Forelimb muscle (tissue), 1 donor: Measurements from ENCODE around the gene ENTREP3. TPM values are rescaled to one million over a fixed set of nuclear protein-coding genes. Genes with fewer than 3 reads are reported as not detected.

Source experiments
- DNase-seq: peaks from one replicate; pipeline ENCODE4 v3.0.0-alpha.2; 2013; ENCODE audit warnings: low read depth
- polyA plus RNA-seq: library from polyadenylated mRNA; unstranded; fragments of 120-200 nt; gene quantifications from one replicate; pipeline ENCODE4 v1.2.1, GENCODE V29; 2013; ENCODE audit not compliant: insufficient read length

The ENTREP3 gene
- polyA plus RNA-seq, 1 donor, result 16.3 TPM

DNA sequence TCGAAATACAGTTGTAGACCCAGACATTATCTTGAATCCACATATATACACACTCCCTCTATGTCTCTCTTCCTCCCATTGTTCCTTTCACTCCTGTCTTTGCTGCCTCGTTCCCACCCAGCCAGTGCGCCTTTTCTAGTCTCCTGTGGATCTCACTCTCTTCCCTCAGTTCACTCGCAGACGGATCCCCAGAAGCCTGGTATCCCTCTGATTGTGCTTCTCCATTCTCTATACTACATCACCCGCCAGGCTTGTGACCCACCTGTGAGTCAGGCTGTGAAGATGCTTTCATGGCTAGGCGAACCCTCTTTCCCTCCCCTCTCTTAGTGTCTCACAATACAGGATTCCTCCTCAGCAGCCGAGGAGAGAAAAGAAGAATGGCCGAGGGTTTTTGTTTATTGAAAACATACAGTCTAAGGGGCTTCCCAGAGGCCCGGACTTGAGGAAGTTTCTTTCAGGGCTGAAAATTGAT is 23.4 kb upstream of the ENTREP3 start:
- DNase-seq, result no peak

DNA sequence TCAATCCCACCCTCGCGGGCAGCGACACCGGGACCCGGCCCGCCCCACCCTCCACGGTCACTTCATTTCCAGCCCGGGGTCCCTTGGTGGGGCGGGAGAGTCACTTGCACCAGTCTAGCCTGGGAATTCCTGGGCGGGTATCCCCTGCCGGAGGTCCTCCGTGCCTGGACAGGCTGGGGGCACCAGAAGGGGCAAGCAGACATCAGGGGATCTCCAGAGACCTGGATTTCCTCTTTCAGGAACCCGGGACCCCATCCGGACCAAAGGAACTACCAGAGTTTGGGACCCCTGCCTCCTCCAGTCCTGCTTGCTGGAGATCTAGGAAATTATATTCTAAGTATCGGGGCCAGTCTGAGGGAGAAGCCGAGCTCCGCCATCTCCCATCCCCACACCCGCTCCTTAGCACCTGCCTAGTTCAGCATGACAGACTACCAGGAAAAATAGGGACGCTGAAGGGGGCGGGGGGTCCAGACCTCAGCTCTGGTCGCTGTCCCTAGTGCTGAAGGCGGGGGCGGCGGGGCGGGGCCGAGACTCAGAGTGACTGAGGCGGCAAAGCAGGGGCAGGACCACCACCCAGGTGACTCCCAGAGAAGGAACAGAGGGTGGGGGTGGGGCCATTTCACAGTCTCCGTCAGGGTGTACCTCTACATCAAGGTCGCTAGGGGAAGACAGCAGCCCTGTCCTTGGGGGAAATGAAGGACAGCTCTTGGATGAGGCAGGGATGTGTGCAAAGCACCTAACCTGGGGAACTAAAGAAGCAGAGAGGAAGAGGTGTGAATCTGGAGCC is 22.8 kb upstream of the ENTREP3 start:
- DNase-seq, result no peak

DNA sequence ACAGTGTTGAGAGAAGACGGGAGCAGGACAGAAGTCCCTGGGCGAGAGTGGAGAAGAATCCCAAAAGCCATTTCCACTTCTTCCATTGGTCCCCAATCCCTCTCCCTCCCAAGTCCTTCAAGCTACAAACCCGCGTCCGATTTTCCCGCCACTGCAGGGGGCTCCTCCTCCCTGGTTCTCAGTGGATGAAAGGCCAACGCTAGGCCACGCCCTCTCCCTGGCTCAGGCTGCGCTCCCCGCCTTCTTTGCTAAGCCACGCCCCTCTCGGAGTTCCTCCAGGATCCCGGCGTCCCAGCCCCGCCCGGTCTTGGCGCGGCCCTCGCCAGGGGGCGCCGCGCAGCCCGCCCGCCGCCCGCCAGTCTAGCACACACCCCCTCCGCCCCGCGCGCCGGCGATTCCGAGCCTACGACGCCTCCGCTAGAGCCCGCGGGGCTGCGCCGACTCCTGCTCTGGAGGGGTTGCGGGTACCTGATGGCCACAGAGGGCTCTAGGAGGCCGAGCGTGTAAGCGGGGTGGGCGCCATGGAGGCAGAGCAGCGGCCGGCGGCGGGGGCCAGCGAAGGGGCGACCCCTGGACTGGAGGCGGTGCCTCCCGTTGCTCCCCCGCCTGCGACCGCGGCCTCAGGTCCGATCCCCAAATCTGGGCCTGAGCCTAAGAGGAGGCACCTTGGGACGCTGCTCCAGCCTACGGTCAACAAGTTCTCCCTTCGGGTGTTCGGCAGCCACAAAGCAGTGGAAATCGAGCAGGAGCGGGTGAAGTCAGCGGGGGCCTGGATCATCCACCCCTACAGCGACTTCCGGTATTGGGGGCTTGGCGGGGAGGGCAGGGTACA is 22.0 kb upstream of the ENTREP3 start, which contains the start of gene HCN3:
Gene HCN3 (plus strand): TSS at position 394 of the 832 bp plus-strand sequence. CDS start 128 bp downstream, at position 522.
- peak; percentile 91 for DNase-seq

DNA sequence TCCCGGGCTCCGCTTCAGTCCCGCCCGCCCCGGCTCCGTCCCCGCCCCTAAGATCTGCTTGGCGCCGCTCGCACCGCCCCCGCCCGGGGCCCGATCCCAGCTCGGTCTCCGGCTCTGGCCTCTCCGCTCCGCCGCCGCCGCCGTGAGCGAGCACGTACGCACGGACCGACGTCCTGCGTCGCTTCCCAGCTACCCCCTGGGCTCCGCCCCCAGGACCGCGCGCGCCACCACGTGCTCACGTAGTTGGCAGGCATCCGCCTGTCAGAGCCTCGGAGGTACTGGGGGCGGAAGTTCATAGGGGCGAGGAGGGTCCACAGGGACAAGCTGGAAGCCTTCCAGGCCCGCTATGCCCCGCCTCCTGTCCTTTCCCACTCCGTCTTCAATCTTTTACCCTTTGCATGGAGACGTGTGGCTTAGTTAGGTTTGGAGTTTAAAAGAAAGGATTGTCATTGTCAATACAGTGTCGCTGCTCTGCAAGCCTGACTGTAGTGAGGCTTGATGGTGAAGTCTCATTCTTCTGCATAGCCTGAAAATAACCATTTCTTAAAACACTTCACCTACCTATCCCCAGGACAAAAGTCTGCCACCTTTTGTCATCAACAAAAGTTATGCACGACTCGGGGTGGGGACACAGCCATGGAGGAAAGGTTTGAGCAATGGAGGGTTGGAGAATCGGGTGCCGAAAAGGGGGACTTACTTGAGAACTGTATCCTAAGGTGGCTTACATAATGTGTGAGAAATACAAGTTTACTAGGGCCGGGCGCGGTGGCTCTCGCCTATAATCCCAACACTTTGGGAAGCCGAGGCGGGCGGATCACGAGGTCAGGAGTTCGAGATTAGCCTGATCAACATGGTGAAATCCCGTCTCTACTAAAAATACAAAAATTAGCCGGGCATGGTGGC is 18.3 kb upstream of the ENTREP3 start, which contains the start of gene CLK2:
Gene CLK2 (minus strand): TSS at position 162 of the 903 bp plus-strand sequence. CDS start 2,527 bp downstream, outside the sequence.
- peak; percentile 83 for DNase-seq

DNA sequence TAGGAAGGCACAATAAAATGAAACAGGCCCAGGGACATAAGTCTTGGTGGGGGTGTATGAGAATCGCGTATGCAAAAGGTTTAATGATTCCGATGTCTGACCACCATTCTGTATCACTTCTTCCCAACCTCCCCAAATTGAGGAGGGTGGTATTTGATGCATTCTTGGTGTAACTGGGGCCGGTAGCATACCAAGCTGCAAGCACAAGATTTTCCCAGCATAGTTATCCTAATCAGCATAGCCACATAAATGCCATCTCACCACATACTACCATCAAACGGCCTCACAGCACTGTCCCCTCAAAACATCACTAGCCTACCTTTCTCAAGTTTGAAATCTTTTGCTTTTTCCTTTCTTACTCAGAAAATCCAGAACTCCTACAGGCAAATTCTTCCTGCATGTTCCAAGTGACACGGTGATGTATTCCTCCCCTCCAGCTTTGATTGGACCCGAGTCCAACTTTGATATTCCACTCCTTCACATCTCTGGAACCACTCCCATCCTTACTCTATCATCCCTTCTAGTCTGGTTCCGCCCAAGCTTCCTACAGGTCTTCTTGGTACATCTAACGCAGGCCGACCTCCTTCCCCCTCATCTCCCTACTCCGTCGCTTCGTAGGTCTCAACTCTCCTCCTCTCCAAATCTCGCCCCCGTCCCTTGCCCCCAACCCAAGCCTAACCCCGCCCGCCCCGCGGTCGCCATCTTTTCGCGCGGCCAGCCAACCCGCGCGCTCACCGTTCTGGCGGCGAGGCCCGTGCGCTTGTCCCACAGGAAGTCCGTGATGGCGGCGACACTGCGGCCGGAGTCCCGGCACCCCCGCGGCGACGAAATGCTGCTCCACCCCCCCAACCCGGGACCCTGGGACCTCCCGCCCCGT is 17.4 kb upstream of the ENTREP3 start:
- no peak for DNase-seq

DNA sequence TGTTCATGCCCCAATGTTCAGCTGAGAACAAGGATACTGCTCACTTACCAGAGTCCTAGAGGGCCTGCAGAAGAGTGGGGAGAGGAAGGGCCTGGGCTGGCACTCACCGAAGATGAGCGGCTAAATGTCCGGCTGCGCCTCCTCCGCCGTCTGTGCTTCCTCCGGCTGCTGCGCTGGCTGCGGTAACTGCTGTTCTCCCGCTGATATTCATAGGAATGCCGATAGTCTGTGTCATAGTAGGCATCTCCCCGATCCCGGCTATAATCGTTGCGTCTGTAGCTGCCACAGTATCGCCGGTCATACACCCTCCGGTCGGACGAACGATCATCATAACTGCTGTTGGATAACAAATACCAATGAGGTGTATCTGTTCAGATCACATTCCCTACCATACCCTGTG is 14.1 kb upstream of the ENTREP3 start:
- no peak for DNase-seq

DNA sequence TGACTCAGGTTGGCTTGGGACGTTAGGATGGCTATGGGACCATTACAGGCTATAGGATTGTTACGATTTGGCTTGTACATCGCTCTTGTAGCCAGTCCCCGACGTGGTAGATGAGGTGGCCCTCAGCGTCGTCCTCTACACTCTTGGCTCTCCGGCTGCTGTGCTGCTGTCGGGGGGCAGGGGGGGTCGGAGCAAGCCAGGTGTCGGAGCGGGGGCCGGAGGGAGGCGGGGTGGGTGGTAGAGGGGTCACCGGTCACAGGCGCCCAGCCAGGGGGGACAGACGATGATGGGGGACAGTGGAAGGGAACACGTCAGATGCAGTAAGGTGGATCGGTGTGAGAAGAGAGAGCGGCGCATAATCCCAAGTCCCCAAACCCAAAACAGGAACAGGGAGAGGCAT is 13.3 kb upstream of the ENTREP3 start:
- DNase-seq, result no peak

DNA sequence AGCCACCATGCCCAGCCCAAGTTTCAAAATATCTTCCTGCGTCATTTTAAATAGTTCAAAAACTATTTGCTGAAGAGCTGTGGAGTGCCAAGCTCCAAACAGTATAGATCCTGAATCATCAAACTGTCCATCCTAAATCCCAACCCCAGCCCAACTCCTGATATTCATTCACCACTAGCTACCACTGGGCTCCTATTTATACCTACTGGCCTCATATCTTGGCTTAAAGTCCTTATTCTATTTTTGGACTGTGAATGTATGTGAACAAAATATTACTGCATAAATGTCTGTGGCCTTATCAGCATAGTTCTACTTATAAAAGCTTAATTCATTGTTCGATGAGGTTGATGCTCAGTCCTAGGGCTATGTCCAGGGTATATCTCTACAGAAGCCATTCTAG is 12.1 kb upstream of the ENTREP3 start:
- no peak for DNase-seq

DNA sequence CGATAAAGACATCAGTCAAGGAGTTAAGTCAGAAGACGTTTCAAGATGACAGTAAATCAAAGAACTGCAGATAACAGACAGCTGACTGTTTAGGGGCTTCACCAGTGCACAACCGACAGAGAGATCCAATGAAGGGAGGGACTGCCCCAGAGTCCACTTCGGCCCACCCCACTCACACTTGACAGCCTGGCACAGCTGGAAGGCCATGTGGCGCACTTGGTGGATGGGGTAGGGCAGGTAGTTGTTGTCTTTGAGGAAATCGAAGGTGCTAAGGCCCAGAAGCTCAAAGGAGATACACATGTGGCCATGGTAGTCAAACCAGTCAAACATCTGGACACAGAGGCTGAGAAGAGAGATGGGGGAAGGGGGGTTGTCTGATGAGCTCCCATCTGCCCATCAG is 11.3 kb upstream of the ENTREP3 start:
- no peak for DNase-seq

DNA sequence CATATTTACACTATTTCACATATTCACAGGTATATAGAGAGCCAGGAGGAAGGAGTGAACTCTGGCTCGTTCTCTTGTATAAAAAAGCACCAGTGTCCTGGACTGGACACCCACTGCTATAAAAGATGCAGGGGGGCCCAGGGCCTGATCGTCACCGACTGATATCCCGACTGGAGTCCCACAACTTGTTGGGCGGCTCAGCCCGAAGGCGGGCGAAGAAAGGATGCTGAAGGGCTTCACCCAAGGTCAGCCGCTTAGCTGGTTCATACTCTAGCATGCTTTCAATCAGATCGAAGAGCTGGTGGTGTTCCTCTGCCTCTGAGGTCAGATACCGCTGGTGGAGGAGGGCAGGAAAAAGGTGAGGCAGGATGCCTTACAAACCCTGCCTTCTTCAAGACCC is 7.8 kb upstream of the ENTREP3 start:
- no peak for DNase-seq

DNA sequence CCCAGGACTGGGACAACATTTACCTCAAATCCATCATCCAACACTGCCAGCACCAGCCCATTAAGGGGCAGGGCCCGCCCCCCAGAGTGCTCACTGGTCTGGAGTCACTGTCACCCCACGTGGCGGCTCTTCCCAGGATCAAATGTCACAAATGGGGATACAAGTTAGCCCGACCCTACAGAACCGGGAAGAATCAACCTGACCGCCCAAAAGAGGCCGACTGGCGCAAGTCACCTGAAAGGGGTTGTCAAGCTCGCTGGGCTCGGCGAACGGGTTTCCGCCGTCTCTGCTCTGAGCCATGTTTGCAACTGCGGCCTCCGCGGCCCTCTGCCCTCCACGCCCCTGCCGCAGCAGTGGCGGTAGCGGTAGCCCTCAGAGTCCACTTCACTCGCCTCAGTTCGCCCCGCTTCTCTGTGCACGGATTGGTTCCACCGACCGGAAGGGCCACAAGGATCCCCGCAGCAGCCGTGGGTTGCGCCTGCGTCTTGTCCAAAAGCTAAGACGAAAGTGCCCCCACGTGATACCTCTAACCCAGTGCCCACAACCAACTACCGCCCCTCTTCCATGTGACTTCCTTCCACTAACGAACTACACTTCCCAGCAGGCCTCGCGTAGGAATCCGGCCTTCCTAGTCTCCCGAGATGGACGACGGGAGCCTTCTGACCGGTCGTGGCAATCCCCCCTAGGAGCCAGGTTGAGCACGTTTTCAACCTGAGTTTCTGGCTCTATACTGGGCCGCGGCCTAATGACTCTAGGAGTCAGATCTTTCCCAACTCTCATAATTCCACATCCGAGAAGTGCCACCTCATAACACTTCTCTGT is 6.8 kb upstream of the ENTREP3 start, which contains the start of gene SCAMP3:
Gene SCAMP3 (minus strand): TSS at position 509 of the 822 bp plus-strand sequence. CDS start 209 bp downstream, at position 300.
- peak; percentile 95 for DNase-seq

DNA sequence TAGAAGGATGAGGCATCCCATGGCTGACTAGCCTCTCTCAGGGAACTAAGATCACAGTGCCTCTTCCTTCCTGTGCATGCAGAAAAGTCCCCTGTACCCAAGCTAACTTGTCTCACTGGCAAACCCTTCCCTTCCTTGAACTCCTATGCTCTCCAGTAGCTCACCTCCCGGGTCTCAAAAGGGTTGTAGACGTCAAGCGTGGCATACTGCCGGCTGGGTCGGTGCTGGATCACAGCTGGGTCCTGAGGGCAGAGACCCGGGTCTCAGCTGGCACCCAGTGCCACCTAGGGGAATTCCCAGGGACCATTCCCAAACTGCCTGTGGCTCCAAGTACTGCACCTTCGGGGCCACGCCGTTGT is 6.2 kb upstream of the ENTREP3 start:
- no peak for DNase-seq

DNA sequence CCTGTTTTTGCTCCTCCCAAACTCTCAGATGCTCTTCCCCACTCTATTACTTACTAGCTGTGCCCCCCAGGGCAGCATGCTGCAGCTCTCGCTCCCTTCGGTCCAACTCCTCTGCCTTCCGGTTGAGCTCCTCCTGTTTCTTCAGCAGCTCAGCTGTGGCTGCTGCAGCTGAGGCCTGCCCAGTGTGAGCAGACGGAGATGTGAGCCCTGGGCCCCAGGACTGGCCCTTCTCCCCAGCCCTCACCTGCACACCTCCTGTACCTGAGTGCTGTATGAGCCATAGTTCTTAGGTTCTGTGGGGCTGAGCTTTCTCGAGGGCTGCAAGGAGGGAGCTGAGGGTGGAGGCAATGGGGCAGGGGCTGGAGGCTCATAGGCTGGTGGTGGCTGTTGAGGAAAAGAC is 5.0 kb upstream of the ENTREP3 start:
- no peak for DNase-seq

DNA sequence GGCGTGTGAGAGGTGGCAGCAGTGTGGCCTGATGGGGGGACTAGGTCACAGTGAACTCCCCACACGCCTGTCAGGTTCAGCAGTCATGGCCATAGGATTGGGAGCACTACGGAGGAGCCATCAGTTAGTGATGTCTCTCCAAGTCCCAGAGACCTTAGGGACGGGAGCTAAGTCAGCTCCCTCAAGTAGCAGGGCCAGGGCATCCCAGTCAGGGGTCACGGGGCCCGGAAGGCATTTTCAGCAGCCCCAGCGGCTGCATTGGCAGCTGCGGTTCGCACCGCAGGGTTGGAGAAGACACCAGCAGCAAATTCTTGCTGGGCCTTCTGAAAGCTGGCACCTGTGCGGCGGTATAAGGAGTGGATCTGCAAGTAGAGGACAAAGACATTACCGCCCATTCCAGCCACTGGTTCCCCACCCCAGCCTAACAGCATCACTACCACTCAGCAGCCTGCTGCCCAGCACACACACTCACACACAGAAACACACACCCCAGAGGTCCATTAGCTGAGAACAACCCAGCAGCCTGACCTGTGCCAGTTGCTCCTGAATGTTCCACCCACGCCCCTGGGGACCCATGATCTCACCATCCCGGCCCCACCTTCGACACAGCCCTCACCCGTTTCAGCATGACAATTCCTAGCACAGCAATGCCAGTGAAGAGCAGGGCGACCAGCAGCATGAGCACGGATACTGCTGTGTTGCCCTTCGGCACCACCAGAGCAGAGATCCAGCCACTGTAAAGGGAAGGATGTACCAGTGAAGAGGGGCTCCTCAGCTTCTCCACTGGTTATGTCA is 972 bp upstream of the ENTREP3 start:
- DNase-seq, result no peak

DNA sequence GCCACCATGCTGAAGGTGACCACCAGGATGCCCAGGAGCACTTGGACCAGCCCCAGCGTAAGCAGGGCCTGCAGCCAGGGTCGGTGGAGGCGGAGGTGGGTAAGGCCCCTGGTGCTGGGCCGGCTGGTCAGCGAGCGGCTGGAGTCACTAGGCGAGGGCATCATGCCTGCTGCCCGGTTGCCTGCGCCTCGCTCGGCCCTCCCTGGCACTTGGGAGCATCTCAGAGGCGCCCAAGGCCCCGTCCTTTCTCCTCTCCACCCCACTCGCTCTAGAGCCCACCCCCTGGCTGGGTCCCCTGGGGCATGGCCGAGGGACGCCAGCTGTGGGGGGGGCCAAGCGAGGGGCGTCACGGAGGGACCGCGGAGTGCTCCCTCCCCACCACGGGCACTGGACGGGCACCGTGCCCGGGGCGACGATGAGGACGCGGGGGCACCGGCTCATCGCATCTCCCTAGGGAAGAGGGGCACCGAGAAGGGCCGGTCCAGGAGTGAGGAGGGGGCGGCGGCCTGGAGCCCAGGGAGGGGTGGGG is 505 bp downstream of the ENTREP3 start:
- DNase-seq, result no peak

DNA sequence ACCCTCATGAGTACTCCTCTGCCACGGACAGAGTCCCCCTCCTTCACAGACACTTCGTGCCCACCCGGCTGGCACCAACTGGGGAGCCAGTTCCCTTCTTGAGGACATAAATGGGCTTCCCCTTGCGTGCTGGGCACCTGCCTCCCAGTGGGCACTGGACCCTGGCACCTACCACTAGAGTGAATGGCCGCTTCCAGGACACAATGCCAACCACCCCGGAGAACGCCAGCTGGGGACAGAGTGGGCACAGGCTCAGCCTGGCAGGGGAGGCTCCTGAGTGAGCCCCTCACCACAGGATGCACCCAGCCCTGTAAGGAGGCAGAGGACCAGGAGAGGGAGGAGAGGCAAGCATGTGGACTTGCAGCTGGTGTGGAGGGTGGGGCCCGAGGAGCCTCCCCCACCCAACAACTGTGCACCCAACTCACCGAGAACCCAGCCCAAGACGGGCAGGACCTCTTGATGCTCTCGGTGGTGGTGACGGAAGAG is 1.0 kb downstream of the ENTREP3 start:
- no peak for DNase-seq

DNA sequence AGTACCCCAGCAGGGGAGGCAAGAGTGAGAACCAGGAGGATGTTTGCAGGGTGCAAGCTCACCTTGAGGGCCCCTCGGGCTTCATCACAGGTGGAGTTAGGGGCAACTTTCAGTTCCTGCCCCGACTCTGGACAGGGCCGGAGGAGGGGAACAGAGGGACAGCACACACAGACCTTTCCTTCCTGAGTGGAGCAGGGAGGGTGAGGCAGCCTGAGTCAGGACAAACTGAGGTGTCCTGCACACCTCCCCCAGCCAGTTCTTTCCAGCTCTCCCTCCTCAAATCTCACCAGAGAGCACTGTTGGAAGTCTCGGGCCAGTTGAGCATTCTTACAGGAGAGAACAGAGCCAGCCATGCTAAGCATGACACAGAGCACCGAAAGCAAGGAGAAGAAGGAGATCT is 1.5 kb downstream of the ENTREP3 start:
- no peak for DNase-seq

DNA sequence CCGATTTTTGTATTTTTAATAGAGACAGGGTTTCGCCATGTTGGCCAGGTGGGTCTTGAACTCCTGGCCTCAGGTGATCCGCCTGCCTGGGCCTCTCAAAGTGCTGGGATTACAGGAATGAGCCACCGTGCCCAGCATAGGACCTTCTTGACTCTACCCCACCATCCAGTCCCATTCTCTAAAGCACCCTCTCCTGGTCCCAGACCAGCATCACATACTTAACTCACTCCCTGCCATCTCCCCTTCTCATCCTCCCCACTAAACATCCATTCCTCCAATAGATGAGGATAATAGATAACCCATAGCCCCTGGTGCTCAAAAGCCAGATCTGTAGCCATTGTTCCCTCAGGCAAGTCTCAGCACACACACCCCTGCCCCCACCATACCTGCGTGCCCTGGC is 2.1 kb downstream of the ENTREP3 start:
- DNase-seq, result no peak
